ENCODE data around the gene OSBPL2.

OSBPL2 gene

DNA sequence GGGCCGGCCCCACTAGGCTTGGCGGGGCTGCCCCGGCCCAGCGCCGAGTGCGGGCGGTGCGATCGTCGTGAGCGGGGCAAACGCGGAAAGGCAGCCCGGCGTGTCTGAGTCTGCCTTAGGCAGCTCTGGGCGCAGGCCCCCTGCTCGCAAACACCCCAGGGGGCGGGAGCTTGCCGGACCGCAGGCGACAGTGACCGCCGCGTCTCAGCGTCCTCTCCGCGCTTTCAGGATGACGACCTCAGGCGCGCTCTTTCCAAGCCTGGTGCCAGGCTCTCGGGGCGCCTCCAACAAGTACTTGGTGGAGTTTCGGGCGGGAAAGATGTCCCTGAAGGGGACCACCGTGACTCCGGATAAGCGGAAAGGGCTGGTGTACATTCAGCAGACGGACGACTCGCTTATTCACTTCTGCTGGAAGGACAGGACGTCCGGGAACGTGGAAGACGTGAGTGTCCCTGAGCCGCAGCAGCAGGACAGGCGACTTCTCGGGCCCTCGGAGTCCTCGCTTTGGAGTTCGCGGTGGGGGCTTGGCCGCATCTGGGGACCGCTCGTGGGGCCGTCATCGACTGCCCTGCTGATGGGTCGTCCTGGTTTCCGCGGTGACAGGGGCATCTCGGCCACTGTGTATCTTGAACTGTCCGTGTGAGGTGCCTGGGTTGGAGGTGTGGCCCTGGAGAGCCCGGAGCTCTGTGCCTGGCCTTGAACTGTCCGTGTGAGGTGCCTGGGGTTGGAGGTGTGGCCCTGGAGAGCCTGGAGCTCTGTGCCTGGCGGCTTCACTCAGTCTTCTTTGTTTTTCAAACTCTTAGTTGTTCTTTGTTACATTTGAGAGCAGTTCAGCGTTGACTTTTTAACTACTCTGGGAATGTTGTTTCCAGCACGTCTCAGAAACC is 65.3 kb downstream of the OSBPL2 start:
- DNase-seq, result peak; percentile 26

DNA sequence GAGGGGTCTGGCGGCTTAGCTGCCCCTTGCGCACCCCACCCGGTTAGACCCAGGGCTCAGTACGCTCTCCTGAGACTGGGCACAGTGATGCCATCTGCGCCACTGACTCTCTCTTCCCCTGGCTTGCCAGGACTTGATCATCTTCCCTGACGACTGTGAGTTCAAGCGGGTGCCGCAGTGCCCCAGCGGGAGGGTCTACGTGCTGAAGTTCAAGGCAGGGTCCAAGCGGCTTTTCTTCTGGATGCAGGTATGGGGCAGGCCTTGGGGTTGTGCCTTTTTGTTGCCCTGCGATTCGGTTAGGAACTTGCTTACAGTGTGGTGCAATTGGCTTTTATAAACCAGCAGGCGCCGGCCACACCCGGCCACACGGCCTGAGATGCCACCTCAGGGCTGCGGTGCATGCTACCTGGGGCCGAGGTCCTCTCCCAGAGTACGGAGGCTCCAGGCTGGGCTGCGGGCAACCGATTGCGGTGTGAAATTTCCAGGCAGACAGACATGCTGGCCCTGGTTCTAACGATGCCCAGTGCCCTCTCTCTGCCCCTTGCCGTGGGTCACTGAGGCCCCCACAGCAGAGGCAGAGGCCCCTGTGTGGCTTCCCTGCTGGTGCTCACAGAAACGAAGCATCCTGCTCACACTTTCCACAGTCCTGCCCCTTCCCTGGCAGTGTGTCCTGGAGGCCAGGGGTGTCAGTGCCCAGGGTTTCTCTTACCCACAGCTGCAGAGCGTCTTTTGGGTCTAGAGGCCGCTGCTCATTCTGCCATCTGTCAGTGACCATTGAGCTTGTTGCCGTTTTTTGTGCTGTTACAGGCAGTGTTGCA is 66.2 kb downstream of the OSBPL2 start:
- no peak for DNase-seq

DNA sequence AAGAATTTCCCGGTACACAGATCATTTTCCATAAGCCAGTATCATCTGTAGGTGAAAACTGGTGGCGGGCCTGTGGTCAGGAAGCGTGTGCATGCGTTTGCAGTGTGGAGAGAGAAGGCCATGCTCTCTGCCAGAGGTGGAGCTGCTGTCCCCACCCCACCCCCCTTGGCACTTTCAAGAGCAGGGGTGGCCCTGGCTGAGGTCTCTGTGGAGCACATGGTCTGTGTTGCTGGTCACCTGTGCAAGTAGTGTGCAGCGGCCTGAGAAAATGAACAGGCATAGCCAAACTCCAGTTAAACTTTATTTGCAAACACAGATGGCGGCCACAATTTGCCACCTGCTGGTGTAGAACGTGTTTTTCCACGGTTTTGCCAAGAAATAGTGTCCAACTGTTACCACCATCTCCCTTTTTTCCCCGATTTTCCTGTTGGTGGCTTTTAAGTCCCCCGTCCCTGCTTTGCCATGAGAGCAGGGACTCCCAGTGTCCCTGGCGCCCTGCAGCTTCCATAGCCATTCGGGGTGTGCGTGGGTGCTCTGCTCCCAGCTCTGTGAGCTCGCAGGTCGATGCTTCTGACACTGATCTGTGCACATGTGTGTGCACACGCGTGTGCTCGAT is 66.9 kb downstream of the OSBPL2 start:
- DNase-seq, result no peak

DNA sequence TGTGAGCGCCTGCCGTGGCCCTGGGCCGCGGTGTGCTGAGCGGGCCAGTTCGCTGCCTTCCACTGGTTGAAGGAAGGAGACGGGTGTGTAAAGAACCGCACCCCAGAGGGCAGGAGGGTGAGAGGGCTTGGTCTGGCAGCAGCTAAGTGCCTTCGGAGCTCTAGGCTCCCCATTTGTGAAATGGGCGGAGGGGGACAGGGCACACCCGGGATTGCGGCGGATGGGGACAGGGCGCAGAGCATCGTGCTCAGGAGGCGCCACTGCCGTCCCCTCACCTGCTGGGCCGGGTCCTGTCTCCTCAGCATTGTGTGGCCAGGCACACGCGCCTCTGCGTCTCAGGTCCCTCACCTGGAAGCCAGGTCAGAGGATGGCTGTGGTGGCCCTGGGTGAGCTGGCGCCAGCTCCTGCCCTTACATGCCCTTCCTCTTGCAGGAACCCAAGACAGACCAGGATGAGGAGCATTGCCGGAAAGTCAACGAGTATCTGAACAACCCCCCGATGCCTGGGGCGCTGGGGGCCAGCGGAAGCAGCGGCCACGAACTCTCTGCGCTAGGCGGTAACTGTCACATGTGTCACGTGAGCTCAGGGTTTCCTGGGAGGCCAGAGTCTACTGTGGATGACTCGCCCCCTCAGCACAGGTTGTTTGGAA is 67.6 kb downstream of the OSBPL2 start:
- no peak for DNase-seq

GRCh38 chr20:62306414-62307187 is 68.3 kb downstream of the OSBPL2 start:
- DNase-seq, result no peak

GRCh38 chr20:62307226-62308101 is 69.1 kb downstream of the OSBPL2 start:
- DNase-seq, result no peak

GRCh38 chr20:62308102-62308822 is 69.9 kb downstream of the OSBPL2 start:
- DNase-seq, result no peak

DNA sequence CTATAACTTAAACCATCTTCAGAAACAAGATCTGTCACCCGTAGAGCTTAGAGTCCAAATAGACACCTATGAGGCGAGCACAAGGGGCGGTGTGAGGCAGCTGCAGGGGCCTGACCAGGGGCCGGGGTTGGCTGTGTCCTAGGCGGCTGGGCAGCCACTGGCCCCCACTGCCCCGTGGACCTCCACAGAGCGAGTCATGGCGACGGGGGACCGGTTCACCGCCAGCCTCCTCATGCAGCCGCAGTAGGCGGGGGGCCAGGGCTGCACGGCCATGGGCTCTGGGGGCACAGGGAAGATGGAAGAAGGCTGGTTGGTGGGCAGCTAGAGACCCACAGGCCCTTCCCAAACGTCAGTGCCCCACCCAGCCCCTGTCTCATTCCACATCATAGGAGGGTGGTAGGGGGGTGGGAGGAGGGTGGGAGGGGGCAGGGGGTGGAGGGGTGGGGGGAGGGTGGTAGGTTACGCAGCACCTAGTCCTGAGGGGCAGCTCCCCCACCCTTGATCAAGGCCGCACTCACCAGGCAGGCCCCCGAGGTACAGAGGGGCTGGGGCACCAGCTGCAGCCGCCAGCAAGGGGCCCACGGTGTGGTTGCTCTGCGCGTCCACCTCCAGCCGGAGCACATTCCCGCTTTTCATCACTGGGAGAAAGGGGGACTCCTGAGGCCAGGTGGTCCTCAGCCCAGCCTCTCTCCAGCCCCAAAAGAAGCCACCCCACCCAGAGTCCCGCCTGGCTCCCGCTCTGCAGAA is 71.0 kb downstream of the OSBPL2 start:
- no peak for DNase-seq

- no peak for DNase-seq
These were observed 71.8 kb downstream of the OSBPL2 start for GRCh38 chr20:62309947-62310756.

GRCh38 chr20:62310757-62311121 is 72.4 kb downstream of the OSBPL2 start:
- no peak for DNase-seq

DNA sequence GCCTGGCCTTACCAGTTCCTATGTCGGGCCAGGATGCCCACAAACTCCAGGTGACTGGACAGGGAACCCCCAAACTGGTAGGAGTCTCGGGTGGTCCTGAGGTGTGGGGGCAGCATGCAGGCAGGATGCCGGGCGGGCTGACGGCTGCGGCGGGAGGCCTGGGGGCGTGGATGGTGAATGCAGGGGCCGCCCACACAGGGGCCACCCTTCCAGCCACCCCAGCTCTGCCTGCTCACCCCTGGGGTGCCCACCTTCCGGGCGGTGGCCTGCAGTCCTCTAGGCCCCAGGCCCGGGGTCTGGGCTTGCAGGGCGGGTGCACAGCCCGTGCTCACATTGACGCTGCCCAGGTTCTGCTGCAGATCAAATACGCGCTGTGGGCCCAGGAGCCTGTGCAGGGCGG is 72.8 kb downstream of the OSBPL2 start:
- no peak for DNase-seq

GRCh38 chr20:62311832-62312661 is 73.7 kb downstream of the OSBPL2 start:
- no peak for DNase-seq

DNA sequence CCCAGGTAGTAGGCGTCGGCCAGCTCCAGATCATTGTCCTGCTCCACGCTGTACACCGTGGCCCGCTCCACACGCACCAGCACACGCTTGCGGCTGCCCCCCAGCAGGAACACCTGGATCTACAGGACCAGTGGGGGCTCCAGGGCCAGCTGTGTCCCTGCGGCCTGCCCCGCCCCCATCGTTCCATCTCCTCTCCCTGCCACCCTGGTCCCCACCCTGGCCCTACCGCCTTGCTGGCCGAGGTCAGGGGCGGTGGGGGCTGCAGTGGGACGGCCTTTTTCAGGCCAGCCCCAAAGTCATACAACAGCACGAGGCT is 74.3 kb downstream of the OSBPL2 start:
- no peak for DNase-seq

- no peak for DNase-seq
These were observed 74.7 kb downstream of the OSBPL2 start for GRCh38 chr20:62313021-62313420.

DNA sequence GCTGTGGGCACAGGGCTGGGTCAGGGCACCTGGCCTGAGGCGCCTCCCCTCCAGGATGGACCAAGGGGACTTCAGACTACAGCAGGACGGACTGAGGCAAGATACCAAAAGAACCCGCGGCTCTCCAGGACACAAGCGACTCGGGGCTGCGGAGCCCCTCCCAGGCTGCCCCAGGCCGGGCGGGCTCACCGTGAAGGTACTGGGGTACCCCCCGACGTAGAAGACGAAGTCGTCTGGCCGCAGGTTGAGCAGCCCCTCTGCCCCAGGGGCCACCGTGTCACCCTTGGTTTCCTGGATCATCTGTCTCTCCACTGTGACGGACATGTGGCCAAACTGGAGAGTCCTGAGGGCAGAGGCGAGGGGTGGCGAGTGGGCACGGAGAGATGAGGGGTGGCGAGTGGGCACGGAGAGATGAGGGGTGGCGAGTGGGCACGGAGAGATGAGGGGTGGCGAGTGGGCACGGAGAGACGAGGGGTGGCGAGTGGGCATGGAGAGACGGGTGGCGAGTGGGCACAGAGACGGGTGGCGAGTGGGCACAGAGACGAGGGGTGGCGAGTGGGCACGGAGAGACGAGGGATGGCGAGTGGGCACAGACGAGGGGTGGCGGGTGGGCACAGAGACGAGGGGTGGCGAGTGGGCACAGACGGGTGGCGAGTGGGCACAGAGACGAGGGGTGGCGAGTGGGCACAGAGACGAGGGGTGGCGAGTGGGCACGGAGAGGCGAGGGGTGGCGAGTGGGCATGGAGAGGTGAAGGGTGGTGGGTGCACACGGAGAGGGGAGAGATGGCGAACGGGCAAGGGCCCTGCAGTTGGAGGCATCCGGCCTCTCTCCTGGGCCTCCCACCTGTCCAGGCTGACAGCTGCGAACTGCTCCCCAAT is 75.4 kb downstream of the OSBPL2 start:
- DNase-seq, result no peak

GRCh38 chr20:62314339-62314638 is 76.0 kb downstream of the OSBPL2 start:
- DNase-seq, result no peak

GRCh38 chr20:62314711-62315302 is 76.5 kb downstream of the OSBPL2 start:
- DNase-seq, result no peak

Data from kidney glomerular epithelial cell (primary cell).